Stomach smooth muscle (tissue), 2 donors: ENCODE results near the gene SPINK1.
"Not testable (repeated sequence)": the region's sequence is repeated elsewhere in the genome, so short reads cannot be mapped to it uniquely, and the experiment has no call there.

Experiments
- H3K27ac ChIP-seq: one replicate; pipeline ENCODE4 v1.7.0; 2013; ENCODE audit warnings: mild to moderate bottlenecking, low read length, inconsistent platforms
- H3K27me3 ChIP-seq, 2 donors: one replicate each; pipeline ENCODE4 v1.7.0; 2013; ENCODE audit warnings: low read length in 2 of 2; ENCODE audit not compliant: insufficient read depth in 2 of 2, control insufficient read depth in 1 of 2
- H3K36me3 ChIP-seq, 2 donors: one replicate each; pipeline ENCODE4 v1.7.0; 2013; ENCODE audit warnings: low read length in 2 of 2; ENCODE audit not compliant: control insufficient read depth in 2 of 2, insufficient read depth in 2 of 2
- H3K4me1 ChIP-seq: one replicate; pipeline ENCODE4 v1.7.0; 2013; ENCODE audit warnings: low read length; ENCODE audit not compliant: control insufficient read depth, insufficient read depth
- H3K4me3 ChIP-seq, 2 donors: one replicate each; pipeline ENCODE4 v1.7.0; 2013; ENCODE audit warnings: low read length in 2 of 2
- H3K9ac ChIP-seq, 2 donors: one replicate each; pipeline ENCODE4 v1.7.0; 2013; ENCODE audit warnings: low read length in 2 of 2, mild to moderate bottlenecking in 1 of 2
- H3K9me3 ChIP-seq, 2 donors: one replicate each; pipeline ENCODE4 v1.7.0; 2013; ENCODE audit warnings: low read length in 2 of 2; ENCODE audit not compliant: control insufficient read depth in 2 of 2
- donor health status: healthy.
- donor health status: Pancreatic carcinoma.

Gene SPINK1

DNA sequence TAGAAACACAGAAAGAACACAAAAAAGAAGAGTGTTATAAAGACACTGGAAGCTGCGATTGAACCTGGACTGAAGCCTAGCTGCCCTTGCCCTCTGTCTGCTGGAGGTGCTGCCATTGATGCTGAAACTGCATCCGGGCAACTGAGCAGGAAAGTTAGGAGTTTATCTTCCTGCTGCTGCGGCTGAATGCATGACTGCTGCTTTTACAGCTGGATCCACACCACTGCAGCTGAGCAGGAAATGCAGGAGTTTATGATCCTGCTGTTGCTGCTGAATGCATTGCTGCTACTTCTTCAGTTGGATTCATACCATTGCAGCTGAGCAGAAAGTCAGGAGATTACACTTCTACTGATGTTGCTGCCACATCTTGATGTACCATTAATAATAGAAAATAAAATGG lies 27.1 kb downstream of the SPINK1 start:
- Histone ChIP-seq H3K4me3 (no peak overlapping the region), H3K36me3 (no peaks in the 10 kb centered on the region), H3K27ac (no peak overlapping the region), H3K27me3 (no peaks in the 10 kb centered on the region), H3K9ac (no peak overlapping the region), H3K9me3 (no peaks in the 10 kb centered on the region), H3K4me1 (no peaks in the 10 kb centered on the region)

DNA sequence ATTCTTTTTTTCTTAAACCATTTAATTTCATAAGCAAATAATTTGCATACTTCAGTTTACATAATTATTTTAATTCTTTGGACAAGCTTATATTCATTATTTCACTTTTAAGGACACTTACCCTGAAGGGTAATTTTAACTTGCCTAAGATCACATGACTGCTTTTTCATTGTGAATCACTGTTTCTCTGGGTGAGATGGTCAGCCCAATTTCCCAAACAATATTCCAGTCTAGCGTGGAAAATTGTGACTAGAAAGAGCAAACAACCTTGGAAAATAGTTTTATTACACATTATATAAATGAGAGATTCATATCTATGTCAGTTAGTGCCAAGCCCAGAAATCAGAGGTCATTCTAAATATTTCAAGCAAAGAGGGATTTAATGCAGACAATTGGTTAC lies 27.5 kb downstream of the SPINK1 start:
- H3K4me1 ChIP-seq: no peaks in the 10 kb centered on the region
- no peaks in the 10 kb centered on the region for H3K36me3 ChIP-seq
- H3K27me3 ChIP-seq: no peaks in the 10 kb centered on the region
- H3K9ac ChIP-seq: no peak overlapping the region
- no peak overlapping the region for H3K4me3 ChIP-seq
- no peaks in the 10 kb centered on the region for H3K9me3 ChIP-seq
- no peak overlapping the region for H3K27ac ChIP-seq

DNA sequence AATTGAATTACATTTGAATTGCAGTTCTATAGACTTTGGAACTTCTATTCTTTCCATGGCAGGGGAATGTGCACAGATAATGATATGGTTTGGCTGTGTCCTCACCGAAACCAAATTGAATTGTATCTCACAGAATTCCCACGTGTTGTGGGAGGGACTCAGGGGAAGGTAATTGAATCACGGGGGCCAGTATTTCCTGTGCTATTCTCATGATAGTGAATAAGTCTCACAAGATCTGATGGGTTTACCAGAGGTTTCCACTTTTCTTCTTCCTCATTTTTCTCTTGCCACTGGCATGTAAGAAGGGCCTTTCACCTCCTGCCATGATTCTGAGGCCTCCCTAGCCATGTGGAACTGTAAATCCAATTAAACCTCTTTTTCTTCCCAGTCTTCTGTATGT lies 28.3 kb downstream of the SPINK1 start:
- not testable (repeated sequence) for H3K36me3 ChIP-seq, H3K9ac ChIP-seq, H3K9me3 ChIP-seq, H3K4me3 ChIP-seq, H3K4me1 ChIP-seq, H3K27ac ChIP-seq, H3K27me3 ChIP-seq

- H3K27me3 ChIP-seq: no peaks in the 10 kb centered on the region
- H3K4me3 ChIP-seq: no peak overlapping the region
- no peaks in the 10 kb centered on the region for H3K36me3 ChIP-seq
- H3K9me3 ChIP-seq: no peaks in the 10 kb centered on the region
- H3K4me1 ChIP-seq: no peaks in the 10 kb centered on the region
- H3K9ac ChIP-seq: no peak overlapping the region
- no peak overlapping the region for H3K27ac ChIP-seq
Observed at GRCh38 chr5:147801461-147801860, 30.0 kb downstream of the SPINK1 start.

- Histone ChIP-seq H3K4me3 (no peak overlapping the region), H3K4me1 (no peaks in the 10 kb centered on the region), H3K9me3 (no peaks in the 10 kb centered on the region), H3K27ac (no peak overlapping the region), H3K27me3 (no peaks in the 10 kb centered on the region), H3K9ac (no peak overlapping the region), H3K36me3 (no peaks in the 10 kb centered on the region)
Observed at GRCh38 chr5:147800491-147800890, 31.0 kb downstream of the SPINK1 start.

DNA sequence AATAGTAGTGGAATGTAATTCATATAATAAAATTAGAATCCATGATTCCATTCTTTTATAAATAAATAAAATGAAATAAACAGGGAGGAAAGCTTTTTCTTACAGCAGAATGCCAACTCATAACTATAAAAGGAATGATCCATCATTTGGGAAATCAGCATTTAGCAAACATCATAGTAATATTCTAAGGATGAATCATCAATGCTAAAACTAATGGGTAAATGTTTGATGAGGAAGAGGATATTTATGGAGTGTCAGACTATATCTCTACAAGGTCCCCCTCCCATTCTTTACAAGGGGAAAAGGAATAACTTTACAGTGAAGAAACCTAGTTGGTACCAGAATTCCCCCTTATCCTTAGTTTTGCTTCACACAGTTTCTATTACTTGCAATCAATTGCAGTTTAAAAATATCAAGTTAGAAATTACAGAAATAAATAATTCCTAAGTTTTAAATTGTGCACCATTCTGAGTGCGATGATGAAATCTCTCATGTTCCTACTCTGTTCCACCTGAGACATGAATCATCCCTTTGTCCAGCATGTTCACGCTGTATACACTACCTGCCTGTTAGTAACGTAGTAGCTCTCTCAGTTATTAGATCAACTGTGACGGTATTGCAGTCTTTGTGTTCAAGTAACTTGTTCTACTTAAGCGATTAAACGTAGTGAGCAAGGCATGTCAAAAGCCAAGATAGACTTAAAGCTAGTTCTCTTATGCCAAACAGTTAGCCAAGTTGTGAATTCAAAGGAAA lies 34.7 kb downstream of the SPINK1 start:
- H3K4me1 ChIP-seq: no peaks in the 10 kb centered on the region
- no peaks in the 10 kb centered on the region for H3K27me3 ChIP-seq
- H3K9me3 ChIP-seq: no peaks in the 10 kb centered on the region
- no peak overlapping the region for H3K9ac ChIP-seq
- no peak overlapping the region for H3K27ac ChIP-seq
- H3K4me3 ChIP-seq: no peak overlapping the region
- no peaks in the 10 kb centered on the region for H3K36me3 ChIP-seq

GRCh38 chr5:147791181-147791580 lies 40.3 kb downstream of the SPINK1 start:
- Histone ChIP-seq H3K36me3 (no peaks in the 10 kb centered on the region), H3K4me1 (no peaks in the 10 kb centered on the region), H3K27me3 (no peaks in the 10 kb centered on the region), H3K9ac (no peak overlapping the region), H3K9me3 (no peaks in the 10 kb centered on the region), H3K27ac (no peak overlapping the region), H3K4me3 (no peak overlapping the region)

GRCh38 chr5:147789820-147790219 lies 41.7 kb downstream of the SPINK1 start:
- Histone ChIP-seq H3K9ac (no peak overlapping the region), H3K27me3 (no peaks in the 10 kb centered on the region), H3K4me1 (no peaks in the 10 kb centered on the region), H3K9me3 (no peaks in the 10 kb centered on the region), H3K27ac (no peak overlapping the region), H3K36me3 (no peaks in the 10 kb centered on the region), H3K4me3 (no peak overlapping the region)

- no peaks in the 10 kb centered on the region for H3K27me3 ChIP-seq
- peak overlapping the region; percentile 18 for H3K27ac ChIP-seq
- H3K9ac ChIP-seq: no peak overlapping the region
- H3K4me3 ChIP-seq: no peak overlapping the region
- H3K36me3 ChIP-seq: no peaks in the 10 kb centered on the region
- H3K4me1 ChIP-seq: no peaks in the 10 kb centered on the region
- H3K9me3 ChIP-seq: no peaks in the 10 kb centered on the region
Observed at GRCh38 chr5:147788023-147788422, 43.4 kb downstream of the SPINK1 start.

- H3K4me3 ChIP-seq: no peak overlapping the region
- H3K4me1 ChIP-seq: no peaks in the 10 kb centered on the region
- no peak overlapping the region for H3K9ac ChIP-seq
- H3K27me3 ChIP-seq: no peaks in the 10 kb centered on the region
- H3K9me3 ChIP-seq: no peaks in the 10 kb centered on the region
- H3K27ac ChIP-seq: no peak overlapping the region
- H3K36me3 ChIP-seq: no peaks in the 10 kb centered on the region
Observed at GRCh38 chr5:147786142-147786541, 45.3 kb downstream of the SPINK1 start.

DNA sequence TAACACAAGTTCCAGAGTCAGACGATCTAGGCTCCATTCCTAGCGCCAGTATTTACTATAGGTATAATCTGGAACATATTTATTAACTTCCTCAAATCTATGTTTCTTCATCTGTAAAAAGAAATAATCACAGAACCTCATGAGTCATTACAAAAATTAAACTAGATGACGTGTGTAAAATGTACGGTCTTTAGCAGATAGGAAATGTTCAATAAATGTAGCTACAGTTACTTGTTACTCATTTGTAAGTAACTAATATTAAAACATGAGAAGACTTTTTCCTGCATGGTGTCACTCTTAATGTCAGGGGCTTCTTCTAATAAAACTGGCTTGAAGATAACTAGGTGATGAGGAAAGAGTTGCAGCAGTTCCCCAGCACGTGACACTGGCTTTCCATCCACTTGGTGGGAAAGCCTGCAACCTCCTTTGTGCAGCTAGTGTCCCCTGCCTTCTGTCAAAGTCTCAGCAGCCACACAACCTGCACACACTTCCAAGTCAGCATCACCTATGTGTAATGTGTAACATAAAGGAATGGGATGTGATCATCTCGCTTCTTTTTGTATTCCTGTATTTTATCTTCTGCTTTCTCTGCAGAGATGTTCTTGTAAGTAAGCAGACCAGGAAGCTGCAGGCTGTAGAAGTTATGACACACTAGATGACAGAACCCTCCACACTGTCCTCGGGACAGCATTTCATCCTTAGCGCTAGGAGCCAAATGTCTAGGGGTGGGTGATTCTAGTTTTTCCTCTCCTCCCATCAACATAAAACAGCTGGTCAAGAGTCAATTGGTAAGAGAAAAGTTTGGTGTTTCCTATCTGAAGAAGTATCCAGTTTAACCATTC lies 47.1 kb downstream of the SPINK1 start:
- H3K27ac ChIP-seq: no peak overlapping the region
- H3K27me3 ChIP-seq: no peaks in the 10 kb centered on the region
- no peaks in the 10 kb centered on the region for H3K4me1 ChIP-seq
- no peaks in the 10 kb centered on the region for H3K9me3 ChIP-seq
- no peak overlapping the region for H3K4me3 ChIP-seq
- no peaks in the 10 kb centered on the region for H3K36me3 ChIP-seq
- no peak overlapping the region for H3K9ac ChIP-seq
